ENCODE results near the gene SLC35E3.
"Not testable (repeated sequence)": the region's sequence is repeated elsewhere in the genome, so short reads cannot be mapped to it uniquely, and the experiment has no call there.

Gene SLC35E3

GRCh38 chr12:68813242-68813593, 67.2 kb downstream of the SLC35E3 start:
- no peak for DNase-seq (ENCODE audit: low read depth in 2 of 2)

GRCh38 chr12:68814490-68815231, 68.7 kb downstream of the SLC35E3 start:
- DNase-seq (ENCODE audit: low read depth in 2 of 2): no peak

GRCh38 chr12:68815232-68815927, 69.4 kb downstream of the SLC35E3 start:
- no peak for DNase-seq (ENCODE audit: low read depth in 2 of 2)

GRCh38 chr12:68815928-68816800, 70.2 kb downstream of the SLC35E3 start:
- DNase-seq (ENCODE audit: low read depth in 2 of 2): no peak

GRCh38 chr12:68819481-68819880, 73.5 kb downstream of the SLC35E3 start:
- DNase-seq (ENCODE audit: low read depth in 2 of 2): not testable (repeated sequence)

- no peak for DNase-seq (ENCODE audit: low read depth in 2 of 2)
These were observed 75.6 kb downstream of the SLC35E3 start for GRCh38 chr12:68821357-68822188.

- no peak for DNase-seq (ENCODE audit: low read depth in 2 of 2)
These were observed 77.7 kb downstream of the SLC35E3 start for GRCh38 chr12:68823696-68824095.

- no peak for DNase-seq (ENCODE audit: low read depth in 2 of 2)
These were observed 78.2 kb downstream of the SLC35E3 start for GRCh38 chr12:68824131-68824530.

- no peak for DNase-seq (ENCODE audit: low read depth in 2 of 2)
These were observed 78.7 kb downstream of the SLC35E3 start for GRCh38 chr12:68824597-68825250.

GRCh38 chr12:68825569-68826217, 79.7 kb downstream of the SLC35E3 start:
- DNase-seq (ENCODE audit: low read depth in 2 of 2): no peak

GRCh38 chr12:68827895-68828671, 82.1 kb downstream of the SLC35E3 start:
- DNase-seq (ENCODE audit: low read depth in 2 of 2): no peak

- no peak for DNase-seq (ENCODE audit: low read depth in 2 of 2)
These were observed 82.7 kb downstream of the SLC35E3 start for GRCh38 chr12:68828672-68829068.
